Fibroblast of skin of back (primary cell): Measurements from ENCODE around the gene PPP3R1.

Source experiments
- DNase-seq: peaks from one replicate; pipeline ENCODE4 v3.0.0-alpha.2; 2013

Gene PPP3R1

GRCh38 chr2:68230241-68231060 lies 21.9 kb downstream of the PPP3R1 start:
- DNase-seq, result peak; percentile 83

GRCh38 chr2:68226794-68227193 lies 25.5 kb downstream of the PPP3R1 start:
- no peak for DNase-seq

GRCh38 chr2:68225119-68225632 lies 27.2 kb downstream of the PPP3R1 start:
- peak; percentile 27 for DNase-seq

- peak; percentile 29 for DNase-seq
Observed at GRCh38 chr2:68223419-68223818, 28.9 kb downstream of the PPP3R1 start.

- DNase-seq, result no peak
Observed at GRCh38 chr2:68222287-68222686, 30.0 kb downstream of the PPP3R1 start.

GRCh38 chr2:68218343-68218901 lies 33.9 kb downstream of the PPP3R1 start:
- no peak for DNase-seq

GRCh38 chr2:68217729-68218128 lies 34.6 kb downstream of the PPP3R1 start:
- no peak for DNase-seq

- peak; percentile 49 for DNase-seq
Observed at GRCh38 chr2:68216454-68217310, 35.6 kb downstream of the PPP3R1 start.

- DNase-seq, result no peak
Observed at GRCh38 chr2:68214381-68214780, 38.0 kb downstream of the PPP3R1 start.

GRCh38 chr2:68206793-68207192 lies 45.5 kb downstream of the PPP3R1 start:
- no peak for DNase-seq

GRCh38 chr2:68203587-68203986 lies 48.7 kb downstream of the PPP3R1 start:
- no peak for DNase-seq

GRCh38 chr2:68200157-68200787 lies 52.1 kb downstream of the PPP3R1 start:
- DNase-seq, result no peak

GRCh38 chr2:68196120-68196716 lies 56.1 kb downstream of the PPP3R1 start:
- peak; percentile 31 for DNase-seq

- no peak for DNase-seq
Observed at GRCh38 chr2:68195096-68195495, 57.2 kb downstream of the PPP3R1 start.

GRCh38 chr2:68193787-68194372 lies 58.5 kb downstream of the PPP3R1 start:
- peak; percentile 78 for DNase-seq

GRCh38 chr2:68193144-68193543 lies 59.2 kb downstream of the PPP3R1 start:
- no peak for DNase-seq

GRCh38 chr2:68190991-68191731 lies 61.2 kb downstream of the PPP3R1 start:
- DNase-seq, result peak; percentile 82

GRCh38 chr2:68189991-68190784 lies 62.1 kb downstream of the PPP3R1 start:
- no peak for DNase-seq

- no peak for DNase-seq
Observed at GRCh38 chr2:68188831-68189230, 63.5 kb downstream of the PPP3R1 start.

GRCh38 chr2:68187329-68187728 lies 65.0 kb downstream of the PPP3R1 start:
- DNase-seq, result no peak
